Mesodermal cell (in vitro differentiated cells): ENCODE data around the gene NPIPB2.
"Not testable (repeated sequence)": the region's sequence is repeated elsewhere in the genome, so short reads cannot be mapped to it uniquely, and the experiment has no call there.

ENCODE experiments used
- H3K27ac ChIP-seq: 2 replicates; pipeline ENCODE4 v1.7.0; 2013; ENCODE audit warnings: mild to moderate bottlenecking, low read depth, low read length, moderate library complexity; ENCODE audit not compliant: severe bottlenecking
- H3K36me3 ChIP-seq: 2 replicates; pipeline ENCODE4 v1.7.1; 2013; ENCODE audit warnings: mild to moderate bottlenecking, low read length, moderate library complexity; ENCODE audit not compliant: control insufficient read depth, insufficient read depth
- H3K4me1 ChIP-seq: one replicate; pipeline ENCODE4 v1.7.1; 2013; ENCODE audit warnings: mild to moderate bottlenecking, low read length; ENCODE audit not compliant: insufficient read depth, control insufficient read depth, poor library complexity, severe bottlenecking
- H3K4me3 ChIP-seq: 2 replicates; pipeline ENCODE4 v1.7.0; 2013; ENCODE audit warnings: low read length, control low read depth, mild to moderate bottlenecking; ENCODE audit not compliant: insufficient read depth, poor library complexity, severe bottlenecking; ENCODE audit errors: extremely low read depth
- H3K9me3 ChIP-seq: 2 replicates; pipeline ENCODE4 v1.7.1; 2013; ENCODE audit warnings: mild to moderate bottlenecking, low read length, moderate library complexity; ENCODE audit not compliant: control insufficient read depth
- whole genome bisulfite sequencing, 2 experiments: methylation state at CpG; one replicate each; pipeline ENCODE4 v1.1.5; 2013; ENCODE audit warnings: missing lambda C conversion rate in 2 of 2; ENCODE audit not compliant: insufficient coverage in 2 of 2; 5-methylcytosine and 5-hydroxymethylcytosine counted together

NPIPB2 gene

DNA sequence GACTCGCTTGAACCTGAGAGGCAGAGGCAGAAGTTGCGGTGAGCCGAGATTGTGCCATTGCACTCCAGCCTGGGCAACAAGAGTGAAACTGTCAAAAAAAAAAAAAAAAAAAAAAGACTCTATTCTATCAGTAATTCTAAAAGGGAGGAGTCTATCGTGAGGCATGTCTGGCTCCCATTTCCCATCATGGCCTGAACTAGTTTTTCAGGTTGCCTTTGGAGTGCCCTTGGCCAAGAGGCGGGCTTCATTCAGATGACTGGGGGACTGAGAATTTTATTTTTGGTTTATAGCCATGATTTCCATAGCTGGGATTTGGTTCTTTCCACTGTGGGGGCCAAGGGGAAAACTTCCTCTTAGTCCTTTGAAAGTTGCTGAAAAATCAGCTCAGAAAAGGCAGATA, 31.2 kb upstream of the NPIPB2 start:
- Histone ChIP-seq H3K9me3 (no peaks in the 10 kb centered on the region), H3K27ac (no peak overlapping the region), H3K36me3 (no peaks in the 10 kb centered on the region), H3K4me1 (peaks cover 2% of the 10 kb centered on the region), H3K4me3 (no peak overlapping the region)
- 100% methylated on average over 2 of the region's 5 CpGs; no CpG with 5 or more reads in 1 of the 2 experiments for WGBS, 2 experiments

DNA sequence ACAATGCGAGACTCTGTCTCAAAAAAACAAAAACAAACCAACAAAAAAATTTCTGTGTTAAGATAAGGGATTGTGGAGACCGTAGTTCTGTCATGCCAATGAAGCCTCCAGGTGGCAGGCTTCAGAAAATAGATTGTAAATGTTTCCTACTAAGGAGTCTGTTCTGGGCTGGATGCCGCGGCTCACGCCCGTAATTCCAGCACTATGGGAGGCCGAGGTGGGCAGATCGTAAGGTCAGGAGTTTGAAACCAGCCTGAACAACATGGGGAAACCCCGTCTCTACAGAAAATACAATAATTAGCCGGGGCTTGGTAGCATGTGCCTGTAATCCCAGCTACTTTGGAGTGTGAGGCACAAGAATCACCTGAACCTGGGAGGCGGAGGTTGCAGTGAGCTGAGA, 30.3 kb upstream of the NPIPB2 start:
- H3K27ac ChIP-seq: no peak overlapping the region
- no peaks in the 10 kb centered on the region for H3K4me1 ChIP-seq
- H3K9me3 ChIP-seq: no peaks in the 10 kb centered on the region
- WGBS, 2 experiments: 78 to 80% methylated on average over 10 of the region's 11 CpGs
- H3K4me3 ChIP-seq: no peak overlapping the region
- H3K36me3 ChIP-seq: no peaks in the 10 kb centered on the region

DNA sequence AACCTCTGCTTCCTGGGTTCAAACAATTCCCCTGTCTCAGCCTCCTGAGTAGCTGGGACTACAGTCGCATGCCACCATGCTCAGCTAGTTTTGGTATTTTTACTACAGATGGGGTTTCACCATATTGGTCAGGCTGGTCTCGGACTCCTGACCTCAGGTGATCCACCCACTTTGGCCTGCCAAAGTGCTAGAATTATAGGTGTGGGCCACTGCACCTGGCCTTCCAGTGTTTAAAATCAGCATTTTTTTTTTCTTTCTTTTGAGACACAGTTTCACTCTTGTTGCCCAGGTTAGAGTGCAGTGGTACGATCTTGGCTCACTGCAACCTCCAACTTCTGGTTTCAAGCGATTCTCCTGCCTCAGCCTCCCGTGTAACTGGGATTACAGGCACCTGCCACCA, 28.4 kb upstream of the NPIPB2 start:
- H3K4me3 ChIP-seq, H3K4me1 ChIP-seq, H3K27ac ChIP-seq, H3K36me3 ChIP-seq, H3K9me3 ChIP-seq: not testable (repeated sequence)
- 85 to 95% methylated on average over 5 of the region's 5 CpGs for WGBS, 2 experiments

DNA sequence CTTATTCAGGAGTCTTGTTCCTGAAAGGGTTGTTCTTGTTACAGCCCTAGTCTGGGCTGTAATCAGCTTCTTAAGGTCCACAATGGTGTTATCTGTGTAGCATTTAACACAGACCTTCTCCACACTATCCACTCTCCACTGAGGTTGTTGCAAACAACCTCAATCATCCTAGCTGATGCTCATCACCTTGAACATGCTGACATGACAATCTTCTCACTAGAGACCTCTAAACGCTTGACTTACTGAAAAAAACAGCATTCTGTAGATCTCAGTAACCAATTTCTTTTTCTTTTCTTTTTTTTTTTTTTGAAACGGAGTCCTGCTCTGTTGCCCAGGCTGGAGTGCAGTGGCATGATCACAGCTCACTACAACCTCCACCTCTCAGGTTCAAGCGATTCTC, 26.7 kb upstream of the NPIPB2 start:
- Histone ChIP-seq H3K4me1 (no peaks in the 10 kb centered on the region), H3K36me3 (no peaks in the 10 kb centered on the region), H3K4me3 (no peak overlapping the region), H3K27ac (no peak overlapping the region), H3K9me3 (no peaks in the 10 kb centered on the region)
- WGBS, 2 experiments: 91 to 94% methylated on average over 1 to 2 of the region's 3 CpGs

DNA sequence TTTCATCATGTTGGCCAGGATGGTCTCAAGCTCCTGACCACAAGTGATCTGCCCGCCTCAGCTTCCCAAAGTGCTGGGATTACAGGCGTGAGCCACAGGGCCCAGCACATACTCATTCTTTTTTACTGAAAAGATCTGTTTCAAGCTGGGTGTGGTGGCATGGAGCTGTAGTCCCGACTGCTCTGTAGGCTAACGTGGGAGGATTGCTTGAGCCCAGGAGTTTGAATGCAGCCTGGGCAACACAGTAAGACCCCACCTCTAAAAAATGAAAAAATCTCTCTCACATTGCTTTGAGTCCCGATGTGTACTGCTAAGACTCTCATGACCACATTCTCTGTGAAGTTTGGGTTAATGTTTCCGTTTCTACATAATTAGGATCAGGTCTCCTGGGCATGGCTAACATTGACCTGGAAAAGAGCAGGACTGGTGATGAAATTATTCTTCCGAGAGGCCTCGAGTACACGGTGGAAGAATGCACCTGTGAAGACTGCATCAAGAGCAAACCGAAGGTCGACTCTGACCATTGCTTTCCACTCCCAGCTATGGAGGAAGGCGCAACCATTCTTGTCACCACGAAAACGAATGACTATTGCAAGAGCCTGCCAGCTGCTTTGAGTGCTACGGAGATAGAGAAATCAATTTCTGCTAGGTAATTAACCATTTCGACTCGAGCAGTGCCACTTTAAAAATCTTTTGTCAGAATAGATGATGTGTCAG, 25.5 kb upstream of the NPIPB2 start:
- H3K4me3 ChIP-seq: no peak overlapping the region
- 88 to 89% methylated on average over 12 to 14 of the region's 17 CpGs for WGBS, 2 experiments
- no peak overlapping the region for H3K27ac ChIP-seq
- no peaks in the 10 kb centered on the region for H3K4me1 ChIP-seq
- H3K9me3 ChIP-seq: no peaks in the 10 kb centered on the region
- H3K36me3 ChIP-seq: no peaks in the 10 kb centered on the region

DNA sequence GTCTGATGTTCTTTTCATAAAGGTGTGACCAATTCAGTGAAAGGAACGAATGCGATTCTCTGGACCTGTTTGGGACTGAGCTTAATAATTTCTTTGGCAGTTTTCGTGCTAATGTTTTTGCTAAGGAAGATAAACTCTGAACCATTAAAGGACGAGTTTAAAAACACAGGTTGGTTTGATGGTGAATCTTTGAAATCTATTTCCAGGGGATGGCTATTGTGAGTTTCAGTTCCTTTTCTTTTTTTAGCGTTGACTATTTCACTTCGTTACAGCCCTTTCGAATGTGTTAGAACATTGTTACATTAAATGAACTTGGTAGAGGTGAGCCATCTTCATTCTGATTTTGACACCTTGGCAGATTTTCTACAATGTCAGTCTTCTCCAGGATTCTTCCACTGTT, 24.3 kb upstream of the NPIPB2 start:
- no peaks in the 10 kb centered on the region for H3K9me3 ChIP-seq
- 92 to 95% methylated on average over 5 to 6 of the region's 7 CpGs for WGBS, 2 experiments
- H3K4me1 ChIP-seq: no peaks in the 10 kb centered on the region

DNA sequence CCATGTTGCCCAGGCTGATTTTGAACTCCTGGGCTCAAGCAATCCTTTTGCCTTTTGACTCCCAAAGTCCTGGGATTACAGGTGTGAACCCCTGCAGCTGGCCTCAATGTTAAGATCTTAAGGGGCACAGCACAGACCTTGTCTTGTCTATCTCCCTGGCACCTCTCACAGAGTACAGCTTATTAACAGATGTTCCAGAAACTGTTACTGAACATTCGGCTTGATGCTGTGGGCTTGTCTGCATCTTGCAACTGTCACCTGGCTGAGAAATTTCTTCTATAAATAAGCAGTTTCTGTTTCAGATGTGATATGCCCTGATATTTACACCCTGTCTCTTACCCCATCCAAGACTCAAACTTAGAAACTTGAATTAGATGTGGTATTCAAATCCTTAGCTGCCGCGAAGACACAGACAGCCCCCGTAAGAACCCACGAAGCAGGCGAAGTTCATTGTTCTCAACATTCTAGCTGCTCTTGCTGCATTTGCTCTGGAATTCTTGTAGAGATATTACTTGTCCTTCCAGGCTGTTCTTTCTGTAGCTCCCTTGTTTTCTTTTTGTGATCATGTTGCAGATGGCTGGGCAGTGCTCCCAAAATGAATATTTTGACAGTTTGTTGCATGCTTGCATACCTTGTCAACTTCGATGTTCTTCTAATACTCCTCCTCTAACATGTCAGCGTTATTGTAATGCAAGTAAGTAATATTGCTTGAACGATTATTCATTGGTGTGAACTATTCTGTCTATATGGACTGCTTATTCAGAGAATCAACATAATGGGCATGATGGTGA, 23.1 kb upstream of the NPIPB2 start, which contains the start of gene TNFRSF17:
TNFRSF17 (plus strand) TSS at position 450 of the 791 bp plus-strand sequence; CDS start at position 565, 115 bp downstream.
- no peaks in the 10 kb centered on the region for H3K4me1 ChIP-seq
- 80 to 81% methylated on average over 5 to 6 of the region's 9 CpGs for WGBS, 2 experiments
- no peaks in the 10 kb centered on the region for H3K9me3 ChIP-seq
- no peak within 1 kb of the TSS for H3K27ac ChIP-seq
- no peak within 1 kb of the TSS for H3K4me3 ChIP-seq
- no peaks in the 10 kb centered on the region for H3K36me3 ChIP-seq

More for the DNA sequence above, 24.3 kb upstream of the NPIPB2 start:
- Histone ChIP-seq H3K27ac (no peak overlapping the region), H3K36me3 (no peaks in the 10 kb centered on the region), H3K4me3 (no peak overlapping the region)

DNA sequence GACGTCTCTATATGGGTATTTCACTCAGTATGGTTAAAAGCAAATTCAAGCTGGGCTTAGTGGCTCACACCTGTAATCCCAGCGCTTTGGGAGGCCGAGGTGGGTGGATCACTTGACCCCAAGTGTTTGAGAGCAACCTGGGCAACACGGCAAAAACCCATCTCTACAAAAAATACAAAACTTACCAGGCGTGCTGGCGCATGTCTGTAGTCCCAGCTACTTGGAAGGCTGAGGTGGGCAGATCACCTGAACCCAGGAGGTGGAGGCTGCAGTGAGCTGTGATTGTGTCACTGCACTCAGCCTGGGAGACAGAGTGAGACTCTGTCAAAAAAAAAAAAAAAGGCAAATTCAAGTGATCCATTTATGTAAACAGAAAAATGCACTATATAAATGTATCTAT, 21.9 kb upstream of the NPIPB2 start:
- H3K4me3 ChIP-seq: no peak overlapping the region
- H3K9me3 ChIP-seq: no peaks in the 10 kb centered on the region
- 67 to 89% methylated on average over 1 to 4 of the region's 6 CpGs for WGBS, 2 experiments
- H3K36me3 ChIP-seq: no peaks in the 10 kb centered on the region
- H3K27ac ChIP-seq: no peak overlapping the region
- H3K4me1 ChIP-seq: no peaks in the 10 kb centered on the region

DNA sequence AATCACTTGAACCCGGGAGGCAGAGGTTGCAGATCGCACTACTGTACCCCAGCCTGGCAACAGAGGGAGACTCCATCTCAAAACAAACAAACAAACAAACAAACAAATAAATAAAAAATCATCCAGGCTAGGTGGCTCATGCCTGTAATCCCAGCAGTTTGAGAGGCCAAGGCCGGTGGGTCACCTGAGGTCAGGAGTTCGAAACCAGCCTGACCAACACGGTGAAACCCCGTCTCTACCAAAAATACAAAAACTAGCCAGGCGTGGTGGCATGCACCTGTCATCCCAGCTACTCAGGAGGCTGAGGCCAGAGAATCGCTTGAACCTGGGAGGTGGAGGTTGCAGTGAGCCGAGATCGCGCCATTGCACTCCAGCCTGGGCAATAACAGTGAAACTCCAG, 21.1 kb upstream of the NPIPB2 start:
- WGBS, 2 experiments: 91 to 94% methylated on average over 3 to 7 of the region's 11 CpGs

DNA sequence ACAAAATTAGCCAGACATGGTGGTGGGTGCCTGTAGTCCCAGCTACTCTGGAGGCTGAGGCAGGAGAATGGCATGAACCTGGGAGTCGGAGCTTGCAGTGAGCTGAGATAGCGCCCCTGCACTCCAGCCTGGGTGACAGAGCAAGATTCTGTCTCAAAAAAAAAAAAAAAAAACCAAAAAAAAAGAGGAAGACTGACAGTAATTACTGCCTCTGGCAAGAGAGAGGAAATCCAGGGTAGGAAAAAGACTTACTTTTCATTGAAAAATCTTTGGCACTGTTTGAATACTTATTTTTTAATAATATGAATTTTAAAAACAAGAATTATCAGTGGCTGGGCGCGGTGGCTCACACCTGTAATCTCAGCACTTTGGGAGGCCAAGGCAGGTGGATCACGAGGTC, 20.6 kb upstream of the NPIPB2 start:
- not testable (repeated sequence) for H3K9me3 ChIP-seq, H3K36me3 ChIP-seq, H3K4me1 ChIP-seq, H3K27ac ChIP-seq, H3K4me3 ChIP-seq
- WGBS, 2 experiments: 91 to 100% methylated on average over 1 to 3 of the region's 5 CpGs

More for the DNA sequence above, 21.1 kb upstream of the NPIPB2 start:
- not testable (repeated sequence) for H3K4me1 ChIP-seq, H3K27ac ChIP-seq, H3K4me3 ChIP-seq, H3K9me3 ChIP-seq, H3K36me3 ChIP-seq
